Tibial nerve (tissue), 4 donors: Measurements from ENCODE around the gene STIM2. TPM values are rescaled to one million over a fixed set of nuclear protein-coding genes. Genes with fewer than 3 reads are reported as not detected.

Experiments
- DNase-seq, 2 donors: peaks; one replicate each; pipeline ENCODE4 v3.0.0-alpha.2; 2019; ENCODE audit warnings: low spot score in 2 of 2
- H3K27ac ChIP-seq, 4 donors: fragments of 200-600 bp; sonication (generic) in 3 of 4; one replicate each; pipeline ENCODE4 v1.5.1; 2017 to 2019; ENCODE audit warnings: mild to moderate bottlenecking in 1 of 4
- H3K27me3 ChIP-seq, 2 donors: fragments of 200-600 bp; sonication (generic) in 1 of 2; one replicate each; pipeline versions ENCODE4 v1.5.1 to v1.6.0; 2017 to 2019
- H3K36me3 ChIP-seq, 3 donors: fragments of 200-600 bp; sonication (generic); one replicate each; pipeline ENCODE4 v1.5.1; 2018 to 2019
- H3K4me1 ChIP-seq, 4 donors: fragments of 200-600 bp; sonication (generic) in 3 of 4; one replicate each; pipeline ENCODE4 v1.5.1; 2017 to 2019
- H3K4me3 ChIP-seq, 4 donors: fragments of 200-600 bp; sonication (generic) in 3 of 4; one replicate each; pipeline ENCODE4 v1.5.1; 2017 to 2019; ENCODE audit warnings: mild to moderate bottlenecking in 1 of 4, moderate library complexity in 1 of 4
- H3K9me3 ChIP-seq, 4 donors: fragments of 200-600 bp; sonication (generic) in 3 of 4; one replicate each; pipeline ENCODE4 v1.5.1; 2017 to 2019
- EP300 ChIP-seq, 2 donors: sonication (generic); formaldehyde crosslinking; IDR thresholded peaks; one replicate each; pipeline ENCODE4 v1.6.1; 2017; ENCODE audit warnings: antibody characterized with exemption in 2 of 2, mild to moderate bottlenecking in 1 of 2
- POLR2A ChIP-seq, 2 donors: fragments of 450-650 bp; IDR thresholded peaks; one replicate each; pipeline ENCODE4 v1.6.1; 2017; ENCODE audit warnings: antibody characterized with exemption in 2 of 2, mild to moderate bottlenecking in 2 of 2, moderate library complexity in 2 of 2
- WGBS, 2 donors: methylation state at CpG; one replicate each; pipeline ENCODE4 v1.1.5; 2018; 5-methylcytosine and 5-hydroxymethylcytosine counted together
- total RNA-seq, 4 donors: library from RNA; depleted of rRNA; stranded (reverse); fragments of >200 nt; gene quantifications; one replicate each; pipeline ENCODE4 v1.1.0, GENCODE V29; 2016
- TF ChIP-seq, protein P1 (sequence below), 5 experiments: fragments of 200-600 bp in 3 of 5; fragments of 450-650 bp in 2 of 5; sonication (generic) in 3 of 5; IDR thresholded peaks; one replicate each; pipeline ENCODE4 v1.5.1; 2016 to 2019; ENCODE audit warnings: antibody characterized with exemption in 5 of 5, mild to moderate bottlenecking in 3 of 5, moderate library complexity in 2 of 5

STIM2 gene
- total RNA-seq, 4 donors from 2014 or later: 20.1 to 26.2 (median 21.8) TPM

GRCh38 chr4:26873391-26874026 is 12.9 kb downstream of the STIM2 start:
- no peaks in the 10 kb centered on the region for H3K36me3 ChIP-seq
- no peak for DNase-seq
- H3K9me3 ChIP-seq: no peaks in the 10 kb centered on the region
- TF ChIP-seq, protein P1, sequence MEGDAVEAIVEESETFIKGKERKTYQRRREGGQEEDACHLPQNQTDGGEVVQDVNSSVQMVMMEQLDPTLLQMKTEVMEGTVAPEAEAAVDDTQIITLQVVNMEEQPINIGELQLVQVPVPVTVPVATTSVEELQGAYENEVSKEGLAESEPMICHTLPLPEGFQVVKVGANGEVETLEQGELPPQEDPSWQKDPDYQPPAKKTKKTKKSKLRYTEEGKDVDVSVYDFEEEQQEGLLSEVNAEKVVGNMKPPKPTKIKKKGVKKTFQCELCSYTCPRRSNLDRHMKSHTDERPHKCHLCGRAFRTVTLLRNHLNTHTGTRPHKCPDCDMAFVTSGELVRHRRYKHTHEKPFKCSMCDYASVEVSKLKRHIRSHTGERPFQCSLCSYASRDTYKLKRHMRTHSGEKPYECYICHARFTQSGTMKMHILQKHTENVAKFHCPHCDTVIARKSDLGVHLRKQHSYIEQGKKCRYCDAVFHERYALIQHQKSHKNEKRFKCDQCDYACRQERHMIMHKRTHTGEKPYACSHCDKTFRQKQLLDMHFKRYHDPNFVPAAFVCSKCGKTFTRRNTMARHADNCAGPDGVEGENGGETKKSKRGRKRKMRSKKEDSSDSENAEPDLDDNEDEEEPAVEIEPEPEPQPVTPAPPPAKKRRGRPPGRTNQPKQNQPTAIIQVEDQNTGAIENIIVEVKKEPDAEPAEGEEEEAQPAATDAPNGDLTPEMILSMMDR (IDR thresholded peaks at IDR 0.05): no peak
- no peak for TF ChIP-seq EP300 (IDR thresholded peaks at IDR 0.05)
- no peak for TF ChIP-seq POLR2A (IDR thresholded peaks at IDR 0.05)
- peaks cover 0 to 9% (median 0%) of the 10 kb centered on the region in 4 donors for H3K4me1 ChIP-seq
- no peaks in the 10 kb centered on the region for H3K27me3 ChIP-seq
- WGBS, 2 donors: 90 to 93% methylated on average over 10 of the region's 10 CpGs
- H3K4me3 ChIP-seq: no peak overlapping the region
- H3K27ac ChIP-seq: no peak overlapping the region

GRCh38 chr4:26874110-26874509 is 13.5 kb downstream of the STIM2 start:
- no peak overlapping the region for H3K27ac ChIP-seq
- 91 to 96% methylated on average over 6 to 7 of the region's 7 CpGs for WGBS, 2 donors

GRCh38 chr4:26877406-26877805 is 16.8 kb downstream of the STIM2 start:
- H3K27ac ChIP-seq: no peak overlapping the region
- 94 to 95% methylated on average over 3 of the region's 3 CpGs for WGBS, 2 donors
- no peak overlapping the region for H3K4me3 ChIP-seq
- TF ChIP-seq, protein P1 (IDR thresholded peaks at IDR 0.05): no peak
- no peak for TF ChIP-seq POLR2A (IDR thresholded peaks at IDR 0.05)
- TF ChIP-seq EP300 (IDR thresholded peaks at IDR 0.05): no peak
- no peak for DNase-seq
- no peaks in the 10 kb centered on the region for H3K27me3 ChIP-seq
- peaks cover 0 to 15% (median 0%) of the 10 kb centered on the region in 4 donors for H3K4me1 ChIP-seq
- H3K9me3 ChIP-seq: no peaks in the 10 kb centered on the region
- H3K36me3 ChIP-seq: no peaks in the 10 kb centered on the region

More at GRCh38 chr4:26874110-26874509, 13.5 kb downstream of the STIM2 start:
- Histone ChIP-seq H3K27me3 (no peaks in the 10 kb centered on the region), H3K9me3 (no peaks in the 10 kb centered on the region), H3K4me1 (peaks cover 0 to 9% (median 0%) of the 10 kb centered on the region in 4 donors), H3K4me3 (no peak overlapping the region), H3K36me3 (no peaks in the 10 kb centered on the region)
- DNase-seq: no peak
- TF ChIP-seq EP300 (IDR thresholded peaks at IDR 0.05) (no peak), POLR2A (IDR thresholded peaks at IDR 0.05) (no peak)
- TF ChIP-seq, protein P1 (IDR thresholded peaks at IDR 0.05): no peak

DNA sequence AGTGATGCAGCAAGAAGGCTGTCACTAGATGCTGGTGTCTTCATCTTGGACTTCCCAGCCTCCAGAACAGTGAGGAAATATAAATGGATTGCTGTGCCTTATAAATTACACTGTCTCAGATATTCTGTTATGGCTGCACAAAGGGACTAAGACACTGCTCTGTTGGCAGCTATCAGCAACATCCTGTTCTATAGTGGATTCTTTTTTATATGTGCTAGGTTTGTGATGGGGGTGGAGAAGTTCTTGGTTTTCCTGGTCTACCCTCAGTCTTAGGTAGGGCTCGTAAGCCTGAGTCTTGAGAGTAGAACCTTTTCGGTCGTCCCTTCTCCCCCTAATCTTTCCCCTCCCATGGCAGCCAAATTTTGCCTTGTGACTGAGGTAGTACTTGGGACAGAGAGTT is 17.3 kb downstream of the STIM2 start:
- TF ChIP-seq EP300 (IDR thresholded peaks at IDR 0.05) (no peak), POLR2A (IDR thresholded peaks at IDR 0.05) (no peak)
- TF ChIP-seq, protein P1 (IDR thresholded peaks at IDR 0.05): no peak
- no peaks in the 10 kb centered on the region for H3K27me3 ChIP-seq
- 91 to 95% methylated on average over 3 of the region's 3 CpGs for WGBS, 2 donors
- peaks cover 0 to 16% (median 0%) of the 10 kb centered on the region in 4 donors for H3K4me1 ChIP-seq
- no peak overlapping the region for H3K27ac ChIP-seq
- DNase-seq: no peak
- H3K36me3 ChIP-seq: no peaks in the 10 kb centered on the region
- H3K4me3 ChIP-seq: no peak overlapping the region
- H3K9me3 ChIP-seq: no peaks in the 10 kb centered on the region

- Histone ChIP-seq H3K4me1 (peaks cover 0 to 16% (median 2%) of the 10 kb centered on the region in 4 donors), H3K36me3 (no peaks in the 10 kb centered on the region), H3K4me3 (no peak overlapping the region), H3K27me3 (no peaks in the 10 kb centered on the region), H3K9me3 (no peaks in the 10 kb centered on the region), H3K27ac (no peak overlapping the region)
- WGBS, 2 donors: 82 to 92% methylated on average over 5 of the region's 5 CpGs
- no peak for DNase-seq
- no peak for TF ChIP-seq POLR2A (IDR thresholded peaks at IDR 0.05)
- TF ChIP-seq, protein P1 (IDR thresholded peaks at IDR 0.05): no peak
- TF ChIP-seq EP300 (IDR thresholded peaks at IDR 0.05): no peak
Measured at GRCh38 chr4:26878794-26879391, 18.3 kb downstream of the STIM2 start.
